Endothelial cell of umbilical vein (primary cell): ENCODE data around the gene MBD5. TPM values are rescaled to one million over a fixed set of nuclear protein-coding genes. Genes with fewer than 3 reads are reported as not detected.

Experiments
- BruUV-seq: library from RNA; stranded (reverse); fragments of 400-500 nt; replicated peaks from 2 replicates; lab custom pipeline; 2021; lab: Mats Ljungman, UMichigan
- CTCF ChIA-PET: fragments of 300-600, 350-600 bp; sonication (Branson Sonifier 250); formaldehyde crosslinking; loops from one replicate; lab custom pipeline; 2021; ENCODE audit warnings: antibody characterized with exemption, inconsistent platforms; lab: Charles Lee
- POLR2A ChIA-PET: fragments of 300-600, 350-600 bp; sonication (Branson Sonifier 250); formaldehyde crosslinking; loops from one replicate; lab custom pipeline; 2021; ENCODE audit warnings: antibody characterized with exemption, inconsistent platforms; lab: Charles Lee
- DNase-seq: peaks from one replicate; pipeline ENCODE4 v3.0.0-alpha.2; 2011; ENCODE audit warnings: low read depth, low spot score
- FAIRE-seq: peaks from 2 replicates; lab custom pipeline; 2011; peaks lifted over from hg19 to GRCh38; lab: Jason Lieb, UNC
- H2AFZ ChIP-seq: 2 replicates; pipeline ENCODE4 v1.6.0; 2012; ENCODE audit warnings: low read depth, low read length, control low read depth, inconsistent platforms
- H3K27ac ChIP-seq: 2 replicates; pipeline ENCODE4 v1.5.1; 2011; ENCODE audit warnings: low read depth, mild to moderate bottlenecking, control low read depth, low read length, moderate library complexity; ENCODE audit not compliant: insufficient read depth
- H3K27me3 ChIP-seq, 2 experiments: 2 replicates each; pipeline versions ENCODE4 v1.6.0 to v1.6.1; 2011; ENCODE audit warnings: low read length in 2 of 2, mixed read lengths in 1 of 2; ENCODE audit not compliant: control insufficient read depth in 2 of 2, insufficient read depth in 2 of 2
- H3K36me3 ChIP-seq, 2 experiments: 2 replicates in 1 of 2; 3 replicates in 1 of 2; pipeline ENCODE4 v1.5.1; 2011; ENCODE audit warnings: low read length in 2 of 2, mild to moderate bottlenecking in 1 of 2, moderate library complexity in 1 of 2; ENCODE audit not compliant: control insufficient read depth in 2 of 2, insufficient read depth in 2 of 2; ENCODE audit errors: extremely low read depth in 1 of 2
- H3K4me1 ChIP-seq: 3 replicates; pipeline ENCODE4 v1.5.1; 2011; ENCODE audit warnings: mild to moderate bottlenecking, low read length; ENCODE audit not compliant: control insufficient read depth, insufficient read depth; ENCODE audit errors: extremely low read depth
- H3K4me2 ChIP-seq: 2 replicates; pipeline ENCODE4 v1.6.1; 2011; ENCODE audit warnings: low read length, control low read depth, mixed read lengths; ENCODE audit not compliant: insufficient read depth
- H3K4me3 ChIP-seq, 3 experiments: fragments of 200-600 bp in 1 of 3; sonication (generic), shearing (Covaris generic) in 1 of 3; replicated peaks in 1 of 3; 2 replicates each; pipeline ENCODE4 v1.5.1; 2011 to 2016; ENCODE audit warnings: control low read depth in 3 of 3, low read length in 3 of 3, mild to moderate bottlenecking in 2 of 3, inconsistent platforms in 1 of 3, low read depth in 1 of 3, moderate library complexity in 1 of 3; ENCODE audit not compliant: insufficient read depth in 1 of 3
- H3K79me2 ChIP-seq: 2 replicates; pipeline ENCODE4 v1.6.0; 2012; ENCODE audit warnings: low read length, inconsistent platforms; ENCODE audit not compliant: control insufficient read depth, insufficient read depth
- H3K9ac ChIP-seq: replicated peaks from 2 replicates; pipeline ENCODE3; 2011; ENCODE audit warnings: low read length, control low read depth; ENCODE audit not compliant: insufficient read depth; ENCODE audit errors: extremely low read depth
- H3K9me1 ChIP-seq: replicated peaks from 3 replicates; pipeline ENCODE4 v1.6.0; 2011; ENCODE audit warnings: mild to moderate bottlenecking, low read length; ENCODE audit not compliant: control insufficient read depth, insufficient read depth; ENCODE audit errors: extremely low read depth
- H3K9me3 ChIP-seq: replicated peaks from 2 replicates; pipeline ENCODE4 v1.5.1; 2012; ENCODE audit warnings: low read length, inconsistent platforms; ENCODE audit not compliant: control insufficient read depth, insufficient read depth
- H4K20me1 ChIP-seq: replicated peaks from 2 replicates; pipeline ENCODE3; 2011; ENCODE audit warnings: mild to moderate bottlenecking, low read length; ENCODE audit not compliant: control insufficient read depth, insufficient read depth; ENCODE audit errors: extremely low read depth
- FOS ChIP-seq: IDR thresholded peaks from 2 replicates; pipeline ENCODE4 v1.6.1; 2011; ENCODE audit warnings: mild to moderate bottlenecking, low read length, moderate library complexity, borderline replicate concordance; ENCODE audit not compliant: insufficient read depth
- GATA2 ChIP-seq: IDR thresholded peaks from 2 replicates; pipeline ENCODE4 v1.7.0; 2011; ENCODE audit warnings: low read depth, mild to moderate bottlenecking, moderate library complexity, mixed read lengths, low read length; ENCODE audit not compliant: insufficient read length, insufficient read depth
- JUN ChIP-seq: IDR thresholded peaks from 2 replicates; pipeline ENCODE4 v1.6.1; 2011; ENCODE audit warnings: borderline replicate concordance, low read depth; ENCODE audit not compliant: insufficient read length, insufficient read depth
- MAX ChIP-seq: IDR thresholded peaks from 2 replicates; pipeline ENCODE4 v1.6.1; 2011; ENCODE audit not compliant: insufficient read depth, insufficient read length
- MYC ChIP-seq: IDR thresholded peaks from one replicate; pipeline ENCODE4 v1.6.1; 2011; ENCODE audit warnings: mild to moderate bottlenecking, low read depth, low read length
- POLR2A ChIP-seq: IDR thresholded peaks from 2 replicates; pipeline ENCODE4 v1.6.1; 2012; ENCODE audit warnings: low read depth, mild to moderate bottlenecking, control low read depth, low read length
- dilution Hi-C: fragments of 300-500 bp; cut with MboI; formaldehyde crosslinking; loops from one replicate; pipeline ENCODE4 v1.15.0; 2019; ENCODE audit warnings: low sequenced_read_pairs; ENCODE audit not compliant: extremely low pct_ligation_motif_present
- intact Hi-C: fragments of 100-400 bp; cut with micrococcal nuclease; formaldehyde crosslinking; loops from one replicate; pipeline ENCODE4 v1.10.0; 2022
- polyA plus RNA-seq, 4 experiments: library from polyadenylated mRNA; depleted of rRNA in 3 of 4; stranded (reverse) in 3 of 4; unstranded in 1 of 4; fragments of >200 nt; gene quantifications; 2 replicates each; pipeline versions ENCODE4 v1.2.1 to v1.2.3, GENCODE V29; 2011 to 2012; ENCODE audit warnings: missing spikeins in 1 of 4
- total RNA-seq: library from RNA; stranded (reverse); gene quantifications from 2 replicates; pipeline ENCODE4 v1.2.3, GENCODE V29; 2021

Gene MBD5
- total and polyA plus RNA-seq, 2 donors (not counting 3 experiments of a cell fraction or from before 2014, with no cell fraction given) = 11.3 to 37.0 TPM

- peaks cover 2% of the 10 kb centered on the region for H3K9me3 ChIP-seq
- peaks cover 12% of the 10 kb centered on the region for H3K4me1 ChIP-seq
- FAIRE-seq (peak; percentile 69), DNase-seq (peak; percentile 83)
- peak overlapping the region; percentile 70 for H3K27ac ChIP-seq
- H3K4me3 ChIP-seq = no peak overlapping the region
- H3K9ac ChIP-seq = no peak overlapping the region
- peak overlapping the region; percentile 3 for H3K4me2 ChIP-seq
- no peaks in the 10 kb centered on the region for H3K27me3 ChIP-seq
- H2AFZ ChIP-seq = peak overlapping the region; percentile 70
- TF ChIP-seq MYC (no peak), JUN (peak; percentile 60), FOS (peak; percentile 93), MAX (no peak), GATA2 (peak; percentile 30)
- no peaks in the 10 kb centered on the region for H3K36me3 ChIP-seq
- dilution Hi-C loops = no loop called here
- CTCF ChIA-PET = interaction anchor here (1.1 to 1.5 kb wide), 4 partner anchors 49 to 318 kb away, joined by 3 to 4 read pairs (median 4); partner anchors contain the start of genes MBD5 and ORC4
- no peaks in the 10 kb centered on the region for H3K9me1 ChIP-seq
- POLR2A ChIA-PET = no interaction called here
- BruUV-seq = no TSS peak
- intact Hi-C loops = loop anchor here (5.0 kb wide), 1 partner anchor 1731 kb away; no protein-coding TSS in a partner anchor
- no peaks in the 10 kb centered on the region for H4K20me1 ChIP-seq
- H3K79me2 ChIP-seq = no peaks in the 10 kb centered on the region
Observed at GRCh38 chr2:148338541-148338940, 317.6 kb downstream of the MBD5 start.

DNA sequence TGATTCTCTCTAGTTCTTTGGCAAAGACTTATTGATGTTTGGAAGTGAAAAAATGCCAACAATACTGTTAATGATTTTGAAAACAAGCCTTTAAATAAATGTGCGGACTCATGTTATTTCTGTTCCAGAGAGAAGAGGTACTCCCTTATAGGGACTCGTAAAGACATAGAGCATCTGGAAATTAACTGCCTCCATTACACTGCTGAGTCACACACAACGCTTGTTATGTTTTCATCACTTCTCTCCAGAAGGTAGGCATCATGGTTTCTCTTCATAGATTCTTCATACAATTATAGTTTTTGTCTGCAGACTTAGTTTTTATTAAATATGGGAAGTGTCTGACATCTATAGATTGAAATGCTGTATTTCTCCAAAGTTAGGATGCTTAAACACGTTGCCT is 321.2 kb downstream of the MBD5 start:
- Histone ChIP-seq H3K9ac (no peak overlapping the region), H3K27ac (no peak overlapping the region), H3K79me2 (no peaks in the 10 kb centered on the region), H3K9me1 (no peaks in the 10 kb centered on the region), H3K4me1 (peaks cover 12% of the 10 kb centered on the region), H3K9me3 (peaks cover 2% of the 10 kb centered on the region), H4K20me1 (no peaks in the 10 kb centered on the region), H3K36me3 (no peaks in the 10 kb centered on the region), H2AFZ (no peak overlapping the region), H3K4me2 (no peak overlapping the region), H3K4me3 (no peak overlapping the region), H3K27me3 (no peaks in the 10 kb centered on the region)
- TF ChIP-seq POLR2A = no peak
- no peak for TF ChIP-seq MYC
- POLR2A ChIA-PET = no interaction called here
- dilution Hi-C loops (no loop called here), intact Hi-C loops (no loop called here)
- DNase-seq (no peak), FAIRE-seq (no peak)
- no TSS peak for BruUV-seq
- CTCF ChIA-PET = no interaction called here
